HepG2 (cell line): ENCODE data around the gene ZNF747. TPM values are rescaled to one million over a fixed set of nuclear protein-coding genes. Genes with fewer than 3 reads are reported as not detected.

Source experiments
- ARNTL ChIP-seq: sonication (generic); formaldehyde crosslinking; IDR thresholded peaks from 2 replicates; pipeline ENCODE4 v1.4.0; 2020; ENCODE audit warnings: mild to moderate bottlenecking, missing genetic modification reagents
- BRCA1 ChIP-seq: sonication (generic); formaldehyde crosslinking; IDR thresholded peaks from 2 replicates; pipeline ENCODE4 v1.4.0; 2020; ENCODE audit warnings: missing genetic modification reagents
- GATAD2A ChIP-seq: IDR thresholded peaks from 2 replicates; pipeline ENCODE4 v1.6.1; 2016
- HHEX ChIP-seq: IDR thresholded peaks from 2 replicates; pipeline ENCODE4 v1.6.1; 2016; ENCODE audit warnings: control low read depth
- HIVEP1 ChIP-seq: sonication (generic); formaldehyde crosslinking; IDR thresholded peaks from 2 replicates; pipeline ENCODE4 v1.4.0; 2020; ENCODE audit warnings: mild to moderate bottlenecking, missing genetic modification reagents
- HNF4G ChIP-seq, 2 experiments: sonication (generic) in 1 of 2; formaldehyde crosslinking in 1 of 2; IDR thresholded peaks; 2 replicates each; pipeline versions ENCODE4 v1.4.0 to v1.6.1; 2011 to 2020; ENCODE audit warnings: borderline replicate concordance in 2 of 2, low read depth in 2 of 2, mild to moderate bottlenecking in 2 of 2, low read length in 1 of 2, missing genetic modification reagents in 1 of 2, moderate library complexity in 1 of 2
- HNRNPUL1 ChIP-seq: fragments of 200-400 bp; formaldehyde crosslinking; IDR thresholded peaks from 2 replicates; pipeline ENCODE4 v1.6.1; 2017; ENCODE audit warnings: low read depth, mild to moderate bottlenecking, low read length, moderate library complexity
- KDM1A ChIP-seq: IDR thresholded peaks from 2 replicates; pipeline ENCODE4 v1.6.1; 2016; ENCODE audit warnings: missing compliant biosample characterization
- KLF12 ChIP-seq: sonication (generic); formaldehyde crosslinking; IDR thresholded peaks from 2 replicates; pipeline ENCODE4 v1.4.0; 2020; ENCODE audit warnings: missing genetic modification reagents, borderline replicate concordance
- NR0B2 ChIP-seq: sonication (generic); formaldehyde crosslinking; IDR thresholded peaks from 2 replicates; pipeline ENCODE4 v1.4.0; 2020; ENCODE audit warnings: mild to moderate bottlenecking, missing genetic modification reagents
- NR2F6 ChIP-seq, 2 experiments: IDR thresholded peaks; 2 replicates each; pipeline ENCODE4 v1.6.1; 2016; ENCODE audit warnings: antibody characterized with exemption in 1 of 2, mild to moderate bottlenecking in 1 of 2
- PHF8 ChIP-seq: sonication (generic); formaldehyde crosslinking; IDR thresholded peaks from 2 replicates; pipeline ENCODE4 v1.5.0; 2020; ENCODE audit warnings: missing genetic modification reagents
- RXRA ChIP-seq: sonication (generic); formaldehyde crosslinking; IDR thresholded peaks from 2 replicates; pipeline ENCODE4 v1.5.1; 2020; ENCODE audit warnings: missing genetic modification reagents
- SOX5 ChIP-seq: IDR thresholded peaks from 2 replicates; pipeline ENCODE4 v1.6.1; 2016; ENCODE audit warnings: borderline replicate concordance
- SRY ChIP-seq: sonication (generic); formaldehyde crosslinking; IDR thresholded peaks from 2 replicates; pipeline ENCODE4 v1.8.0; 2022; ENCODE audit warnings: mild to moderate bottlenecking, missing genetic modification reagents
- TRIM24 ChIP-seq: sonication (generic); formaldehyde crosslinking; IDR thresholded peaks from 2 replicates; pipeline ENCODE4 v1.8.0; 2022; ENCODE audit warnings: mild to moderate bottlenecking, missing genetic modification reagents
- YEATS2 ChIP-seq: sonication (generic); formaldehyde crosslinking; IDR thresholded peaks from 2 replicates; pipeline ENCODE4 v1.4.0; 2020; ENCODE audit warnings: missing genetic modification reagents, borderline replicate concordance
- ZFP90 ChIP-seq: sonication (generic); formaldehyde crosslinking; IDR thresholded peaks from 2 replicates; pipeline ENCODE4 v1.8.0; 2022; ENCODE audit warnings: missing genetic modification reagents, mild to moderate bottlenecking, inconsistent platforms, borderline replicate concordance
- ZNF615 ChIP-seq: sonication (generic); formaldehyde crosslinking; IDR thresholded peaks from 2 replicates; pipeline ENCODE4 v1.5.0; 2020; ENCODE audit warnings: mild to moderate bottlenecking, missing genetic modification reagents, borderline replicate concordance
- polyA plus RNA-seq, 8 experiments: library from polyadenylated mRNA; depleted of rRNA in 3 of 8; stranded (reverse) in 7 of 8; unstranded in 1 of 8; fragments of >200 nt; fragmentation: Illumina TruSeq in 4 of 8; extraction: Trizol in 4 of 8; gene quantifications; 2 replicates each; pipeline versions ENCODE4 v1.2.1 to v1.2.3, GENCODE V29; 2011 to 2016; ENCODE audit warnings: low read depth in 4 of 8, missing spikeins in 1 of 8, mixed read lengths in 1 of 8; ENCODE audit not compliant: insufficient read depth in 1 of 8
- total RNA-seq, 5 experiments: library from RNA; depleted of rRNA; stranded (reverse); fragments of >200 nt; fragmentation: Illumina TruSeq; extraction: Trizol; gene quantifications; 2 replicates each; pipeline ENCODE4 v1.2.3, GENCODE V29; 2016; ENCODE audit warnings: low read depth in 1 of 5
- TF ChIP-seq, protein P1 (sequence below): sonication (generic); formaldehyde crosslinking; IDR thresholded peaks from 2 replicates; pipeline ENCODE4 v1.4.0; 2020; ENCODE audit warnings: low read depth, mild to moderate bottlenecking, missing genetic modification reagents
- TF ChIP-seq, protein P2 (sequence below), 2 experiments: IDR thresholded peaks; 2 replicates each; pipeline ENCODE4 v1.6.1; 2011 to 2012; ENCODE audit warnings: low read length in 2 of 2, borderline replicate concordance in 1 of 2, low read depth in 1 of 2, mild to moderate bottlenecking in 1 of 2, moderate library complexity in 1 of 2
- TF ChIP-seq, protein P3 (sequence below): IDR thresholded peaks from 2 replicates; pipeline ENCODE4 v1.6.1; 2016

Gene ZNF747
- total and polyA plus RNA-seq, 2 of the 13 experiments (the other 11 are each of a cell fraction or from before 2014, with no cell fraction given): 7.2 to 10.2 TPM

DNA sequence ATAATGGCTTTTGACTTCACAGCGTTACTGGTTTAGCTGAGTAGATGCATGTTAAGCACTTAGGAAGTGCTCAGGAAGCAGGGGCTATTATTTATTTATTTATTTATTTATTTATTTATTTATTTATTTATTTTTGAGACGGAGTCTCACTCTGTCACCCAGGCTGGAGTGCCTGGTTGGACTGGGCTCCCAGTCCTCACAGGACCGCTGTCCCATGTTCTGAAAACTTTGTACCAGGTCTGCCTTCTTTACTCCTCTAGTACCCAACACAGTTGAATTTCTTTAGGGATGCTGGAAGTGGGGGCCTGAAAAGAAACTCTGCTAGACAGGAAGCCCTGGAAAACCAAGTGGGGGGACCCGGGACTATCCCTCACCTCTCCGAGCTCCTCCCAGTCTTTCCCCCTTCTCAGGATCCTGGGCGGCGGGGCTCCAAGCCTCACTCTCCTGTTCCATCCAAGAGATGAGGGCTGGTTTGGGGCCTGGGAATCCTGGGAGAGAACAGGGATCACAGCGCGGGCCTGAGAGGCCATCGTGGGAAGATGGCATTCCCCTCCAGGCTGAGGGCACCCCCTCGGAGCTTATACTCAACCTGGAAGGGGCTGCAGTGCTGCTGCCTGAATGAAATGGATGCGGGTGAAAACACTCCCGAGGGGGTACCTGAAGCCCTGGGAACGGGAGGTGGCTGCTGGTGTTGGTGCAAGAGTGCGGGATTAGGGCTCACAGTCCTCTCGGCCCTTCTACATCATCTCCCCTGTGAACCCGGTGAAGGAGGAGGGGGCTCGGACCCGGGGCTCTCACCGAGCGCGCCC is 36.2 kb upstream of the ZNF747 start (continued):
- TF ChIP-seq KLF12 (CRISPR knock-in tag) (no peak), NR0B2 (CRISPR knock-in tag) (peak; percentile 34; the same call in 1 of the 2 replicates), SOX5 (CRISPR knock-in tag) (no peak), KDM1A (CRISPR knock-in tag) (no peak), BRCA1 (CRISPR knock-in tag) (0 out of 2 replicates have a peak, but pooled peaks have one; percentile 77), HNRNPUL1 (no peak), SRY (0 out of 2 replicates have a peak, but pooled peaks have one; percentile 76), HIVEP1 (peak; percentile 40; the same call in 1 of the 2 replicates), ARNTL (CRISPR knock-in tag) (no peak), HHEX (CRISPR knock-in tag) (no peak), TRIM24 (no peak), HNF4G (IDR thresholded peaks at IDR 0.05; ENCODE audit: borderline replicate concordance, low read depth, low read length) (no peak), HNF4G (CRISPR knock-in tag; IDR thresholded peaks at IDR 0.05; ENCODE audit: borderline replicate concordance, low read depth) (0 out of 2 replicates have a peak, but pooled peaks have one; percentile 31), ZFP90 (CRISPR knock-in tag) (peak; percentile 57; the same call in 1 of the 2 replicates), YEATS2 (CRISPR knock-in tag) (no peak), RXRA (CRISPR knock-in tag) (0 out of 2 replicates have a peak, but pooled peaks have one; percentile 22), GATAD2A (CRISPR knock-in tag) (no peak), NR2F6 (IDR thresholded peaks at IDR 0.05) (no peak), NR2F6 (CRISPR knock-in tag; IDR thresholded peaks at IDR 0.05) (no peak), ZNF615 (CRISPR knock-in tag) (no peak), PHF8 (peak; percentile 5; the same call in 1 of the 2 replicates)
- TF ChIP-seq, protein P1, sequence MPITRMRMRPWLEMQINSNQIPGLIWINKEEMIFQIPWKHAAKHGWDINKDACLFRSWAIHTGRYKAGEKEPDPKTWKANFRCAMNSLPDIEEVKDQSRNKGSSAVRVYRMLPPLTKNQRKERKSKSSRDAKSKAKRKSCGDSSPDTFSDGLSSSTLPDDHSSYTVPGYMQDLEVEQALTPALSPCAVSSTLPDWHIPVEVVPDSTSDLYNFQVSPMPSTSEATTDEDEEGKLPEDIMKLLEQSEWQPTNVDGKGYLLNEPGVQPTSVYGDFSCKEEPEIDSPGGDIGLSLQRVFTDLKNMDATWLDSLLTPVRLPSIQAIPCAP: no peak
- TF ChIP-seq, protein P2, sequence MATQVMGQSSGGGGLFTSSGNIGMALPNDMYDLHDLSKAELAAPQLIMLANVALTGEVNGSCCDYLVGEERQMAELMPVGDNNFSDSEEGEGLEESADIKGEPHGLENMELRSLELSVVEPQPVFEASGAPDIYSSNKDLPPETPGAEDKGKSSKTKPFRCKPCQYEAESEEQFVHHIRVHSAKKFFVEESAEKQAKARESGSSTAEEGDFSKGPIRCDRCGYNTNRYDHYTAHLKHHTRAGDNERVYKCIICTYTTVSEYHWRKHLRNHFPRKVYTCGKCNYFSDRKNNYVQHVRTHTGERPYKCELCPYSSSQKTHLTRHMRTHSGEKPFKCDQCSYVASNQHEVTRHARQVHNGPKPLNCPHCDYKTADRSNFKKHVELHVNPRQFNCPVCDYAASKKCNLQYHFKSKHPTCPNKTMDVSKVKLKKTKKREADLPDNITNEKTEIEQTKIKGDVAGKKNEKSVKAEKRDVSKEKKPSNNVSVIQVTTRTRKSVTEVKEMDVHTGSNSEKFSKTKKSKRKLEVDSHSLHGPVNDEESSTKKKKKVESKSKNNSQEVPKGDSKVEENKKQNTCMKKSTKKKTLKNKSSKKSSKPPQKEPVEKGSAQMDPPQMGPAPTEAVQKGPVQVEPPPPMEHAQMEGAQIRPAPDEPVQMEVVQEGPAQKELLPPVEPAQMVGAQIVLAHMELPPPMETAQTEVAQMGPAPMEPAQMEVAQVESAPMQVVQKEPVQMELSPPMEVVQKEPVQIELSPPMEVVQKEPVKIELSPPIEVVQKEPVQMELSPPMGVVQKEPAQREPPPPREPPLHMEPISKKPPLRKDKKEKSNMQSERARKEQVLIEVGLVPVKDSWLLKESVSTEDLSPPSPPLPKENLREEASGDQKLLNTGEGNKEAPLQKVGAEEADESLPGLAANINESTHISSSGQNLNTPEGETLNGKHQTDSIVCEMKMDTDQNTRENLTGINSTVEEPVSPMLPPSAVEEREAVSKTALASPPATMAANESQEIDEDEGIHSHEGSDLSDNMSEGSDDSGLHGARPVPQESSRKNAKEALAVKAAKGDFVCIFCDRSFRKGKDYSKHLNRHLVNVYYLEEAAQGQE (IDR thresholded peaks at IDR 0.05; ENCODE audit: borderline replicate concordance in 1 of 2, low read depth in 1 of 2, low read length in 2 of 2): peak; percentile 28 to 87
- TF ChIP-seq, protein P3, sequence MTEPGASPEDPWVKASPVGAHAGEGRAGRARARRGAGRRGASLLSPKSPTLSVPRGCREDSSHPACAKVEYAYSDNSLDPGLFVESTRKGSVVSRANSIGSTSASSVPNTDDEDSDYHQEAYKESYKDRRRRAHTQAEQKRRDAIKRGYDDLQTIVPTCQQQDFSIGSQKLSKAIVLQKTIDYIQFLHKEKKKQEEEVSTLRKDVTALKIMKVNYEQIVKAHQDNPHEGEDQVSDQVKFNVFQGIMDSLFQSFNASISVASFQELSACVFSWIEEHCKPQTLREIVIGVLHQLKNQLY (CRISPR knock-in tag): no peak
